B cell (primary cell): Measurements from ENCODE around the gene ULK4. TPM values are rescaled to one million over a fixed set of nuclear protein-coding genes. Genes with fewer than 3 reads are reported as not detected.

ENCODE experiments used
- ATAC-seq: fragments of 200-7000 bp; cut with Tn5 transposase; one replicate; pipeline ENCODE4 v1.10.0; 2021; ENCODE audit warnings: low read depth, mild to moderate bottlenecking, moderate number of reproducible peaks, moderate library complexity
- CTCF ChIA-PET: fragments of 350-600 bp; sonication (Branson Sonifier 250); formaldehyde crosslinking; loops from one replicate; lab custom pipeline; 2021; ENCODE audit warnings: antibody characterized with exemption, inconsistent platforms; lab: Charles Lee
- POLR2A ChIA-PET: fragments of 350-600 bp; sonication (Branson Sonifier 250); formaldehyde crosslinking; loops from one replicate; lab custom pipeline; 2021; ENCODE audit warnings: antibody characterized with exemption; lab: Charles Lee
- DNase-seq: peaks from one replicate; pipeline ENCODE4 v3.0.0; 2013
- H2AFZ ChIP-seq: 2 replicates; pipeline ENCODE4 v1.6.1; 2012; ENCODE audit warnings: mild to moderate bottlenecking, low read depth, low read length; ENCODE audit not compliant: insufficient read depth, poor library complexity, severe bottlenecking
- H3K27ac ChIP-seq, 2 donors: 1 replicate in 1 of 2; 2 replicates in 1 of 2; pipeline ENCODE4 v1.5.1; 2012 to 2013; ENCODE audit warnings: low read length in 2 of 2, mild to moderate bottlenecking in 2 of 2, moderate library complexity in 1 of 2
- H3K27me3 ChIP-seq, 4 experiments: fragments of 200-600 bp in 1 of 4; sonication (generic) in 1 of 4; replicated peaks in 1 of 4; 1 replicate in 2 of 4; 2 replicates in 2 of 4; pipeline versions ENCODE4 v1.6.1 to v1.7.0; 2013 to 2016; ENCODE audit warnings: low read length in 3 of 4, mild to moderate bottlenecking in 2 of 4, mixed read lengths in 1 of 4, moderate library complexity in 1 of 4; ENCODE audit not compliant: insufficient read depth in 4 of 4, control insufficient read depth in 3 of 4; ENCODE audit errors: control extremely low read depth in 1 of 4
- H3K36me3 ChIP-seq, 2 experiments: replicated peaks in 1 of 2; 1 replicate in 1 of 2; 2 replicates in 1 of 2; pipeline versions ENCODE4 v1.6.1 to v1.7.1; 2013; ENCODE audit warnings: low read length in 1 of 2; ENCODE audit not compliant: insufficient read depth in 2 of 2, control insufficient read depth in 1 of 2; ENCODE audit errors: control extremely low read depth in 1 of 2, extremely low read depth in 1 of 2
- H3K4me1 ChIP-seq, 2 donors: fragments of 200-600 bp in 1 of 2; sonication (generic) in 1 of 2; 1 replicate in 1 of 2; 2 replicates in 1 of 2; pipeline versions ENCODE4 v1.5.1 to v1.6.1; 2013 to 2017; ENCODE audit warnings: low read length in 2 of 2; ENCODE audit not compliant: control insufficient read depth in 2 of 2, insufficient read depth in 2 of 2
- H3K4me2 ChIP-seq: replicated peaks from 2 replicates; pipeline ENCODE3; 2012; ENCODE audit warnings: mild to moderate bottlenecking, low read depth, low read length; ENCODE audit not compliant: poor library complexity, severe bottlenecking
- H3K4me3 ChIP-seq, 5 experiments: fragments of 200-600 bp in 1 of 5; sonication (generic) in 1 of 5; 1 replicate in 3 of 5; 2 replicates in 2 of 5; pipeline versions ENCODE4 v1.5.1 to v1.7.0; 2011 to 2016; ENCODE audit warnings: low read length in 4 of 5, mild to moderate bottlenecking in 4 of 5, low read depth in 2 of 5, control low read depth in 1 of 5, moderate library complexity in 1 of 5; ENCODE audit not compliant: insufficient read depth in 1 of 5; ENCODE audit errors: control extremely low read depth in 1 of 5, extremely low read depth in 1 of 5
- H3K79me2 ChIP-seq: fragments of 200-600 bp; sonication (generic); one replicate; pipeline ENCODE4 v1.6.0; 2016; ENCODE audit warnings: low read length; ENCODE audit not compliant: control insufficient read depth, insufficient read depth
- H3K9ac ChIP-seq: fragments of 200-600 bp; sonication (generic); 2 replicates; pipeline ENCODE4 v1.6.1; 2017; ENCODE audit warnings: mild to moderate bottlenecking, low read length, moderate library complexity
- H3K9me3 ChIP-seq, 3 donors: one replicate each; pipeline versions ENCODE4 v1.6.1 to v1.7.1; 2013; ENCODE audit warnings: low read length in 2 of 3; ENCODE audit not compliant: control insufficient read depth in 2 of 3, insufficient read depth in 1 of 3; ENCODE audit errors: control extremely low read depth in 1 of 3
- H4K20me1 ChIP-seq: 2 replicates; pipeline ENCODE4 v1.6.0; 2012; ENCODE audit warnings: mild to moderate bottlenecking, low read length; ENCODE audit not compliant: insufficient read depth, control insufficient read depth, poor library complexity, severe bottlenecking
- H3K27ac Mint-ChIP-seq: one replicate; pipeline ENCODE4 v1.8.0; 2021; ENCODE audit warnings: mixed read lengths
- H3K27me3 Mint-ChIP-seq: one replicate; pipeline ENCODE4 v1.8.0; 2021; ENCODE audit warnings: mixed read lengths
- H3K4me1 Mint-ChIP-seq: one replicate; pipeline ENCODE4 v1.8.0; 2021; ENCODE audit warnings: mixed read lengths
- H3K4me3 Mint-ChIP-seq: one replicate; pipeline ENCODE4 v1.8.0; 2021; ENCODE audit warnings: mixed read lengths
- H3K9me3 Mint-ChIP-seq: one replicate; pipeline ENCODE4 v1.8.0; 2022; ENCODE audit warnings: mixed read lengths; ENCODE audit not compliant: insufficient read depth
- CTCF ChIP-seq: fragments of 200-600 bp; IDR thresholded peaks from one replicate; pipeline ENCODE4 v1.8.0; 2022; ENCODE audit warnings: antibody characterized with exemption, mild to moderate bottlenecking
- EZH2 ChIP-seq: IDR thresholded peaks from 2 replicates; pipeline ENCODE4 v1.6.1; 2012; ENCODE audit warnings: borderline replicate concordance, low read depth, mild to moderate bottlenecking, moderate library complexity, low read length; ENCODE audit not compliant: insufficient read depth, poor library complexity, severe bottlenecking
- WGBS: methylation state at CpG from one replicate; pipeline ENCODE4 v1.1.5; 2013; ENCODE audit warnings: missing lambda C conversion rate; ENCODE audit not compliant: insufficient coverage; 5-methylcytosine and 5-hydroxymethylcytosine counted together
- intact Hi-C: fragments of 100-400 bp; cut with micrococcal nuclease; formaldehyde crosslinking; loops from one replicate; pipeline ENCODE4 v1.10.0; 2022
- polyA plus RNA-seq: library from polyadenylated mRNA; depleted of rRNA; stranded (reverse); fragments of >200 nt; gene quantifications from 2 replicates; pipeline ENCODE4 v1.2.3, GENCODE V29; 2012
- total RNA-seq, 2 donors: library from RNA; stranded (reverse); fragments of 120-200 nt in 1 of 2; gene quantifications; 1 replicate in 1 of 2; 2 replicates in 1 of 2; pipeline versions ENCODE4 v1.2.3 to v1.2.4, GENCODE V29; 2013 to 2022

Gene ULK4
- total and polyA plus RNA-seq, 2 donors (not counting 1 experiment from before 2014, with no cell fraction given): 5.2 to 33.7 TPM

- H3K27me3 Mint-ChIP-seq: no peaks in the 10 kb centered on the region
- ATAC-seq (no peak), DNase-seq (no peak)
- no peaks in the 10 kb centered on the region for H4K20me1 ChIP-seq
- peaks cover 0 to 4% (median 3%) of the 10 kb centered on the region in 3 donors for H3K9me3 ChIP-seq
- H3K4me3 ChIP-seq: no peak overlapping the region
- H3K4me3 Mint-ChIP-seq: no peak overlapping the region
- CTCF ChIA-PET: no interaction called here
- no peak overlapping the region for H3K27ac Mint-ChIP-seq
- no peaks in the 10 kb centered on the region for H3K79me2 ChIP-seq
- H3K36me3 ChIP-seq: no peaks in the 10 kb centered on the region
- POLR2A ChIA-PET: no interaction called here
- no peak overlapping the region for H3K9ac ChIP-seq
- no CpG with 5 or more reads among the region's 4 CpGs for WGBS
- H2AFZ ChIP-seq: no peak overlapping the region
- intact Hi-C loops: no loop called here
- TF ChIP-seq EZH2: no peak
- no peak overlapping the region for H3K27ac ChIP-seq
- no peaks in the 10 kb centered on the region for H3K27me3 ChIP-seq
- H3K4me2 ChIP-seq: no peak overlapping the region
- H3K4me1 ChIP-seq: no peaks in the 10 kb centered on the region
- no peaks in the 10 kb centered on the region for H3K4me1 Mint-ChIP-seq
- no peaks in the 10 kb centered on the region for H3K9me3 Mint-ChIP-seq
Observed at GRCh38 chr3:41348401-41348800, 613.5 kb downstream of the ULK4 start.

GRCh38 chr3:41346698-41347270, 615.1 kb downstream of the ULK4 start:
- ChIA-PET CTCF (interaction anchor here (0.6 kb wide), 1 partner anchor 383 kb away, joined by 3 read pairs; no protein-coding TSS in a partner anchor), POLR2A (no interaction called here)
- H3K36me3 ChIP-seq: no peaks in the 10 kb centered on the region
- H3K9ac ChIP-seq: no peak overlapping the region
- no peaks in the 10 kb centered on the region for H3K4me1 ChIP-seq
- H3K4me1 Mint-ChIP-seq: peaks cover 8% of the 10 kb centered on the region
- no peaks in the 10 kb centered on the region for H3K27me3 Mint-ChIP-seq
- ATAC-seq: no peak
- no CpG with 5 or more reads among the region's 4 CpGs for WGBS
- TF ChIP-seq CTCF (no peak), EZH2 (no peak)
- no peaks in the 10 kb centered on the region for H4K20me1 ChIP-seq
- no peak overlapping the region for H3K4me2 ChIP-seq
- H2AFZ ChIP-seq: no peak overlapping the region
- DNase-seq: no peak
- H3K4me3 ChIP-seq: no peak overlapping the region
- no peak overlapping the region for H3K27ac Mint-ChIP-seq
- no peaks in the 10 kb centered on the region for H3K9me3 Mint-ChIP-seq
- intact Hi-C loops: no loop called here
- peaks cover 0 to 4% (median 3%) of the 10 kb centered on the region in 3 donors for H3K9me3 ChIP-seq
- H3K27ac ChIP-seq: no peak overlapping the region
- no peaks in the 10 kb centered on the region for H3K27me3 ChIP-seq
- no peak overlapping the region for H3K4me3 Mint-ChIP-seq
- H3K79me2 ChIP-seq: no peaks in the 10 kb centered on the region
